ENCODE data around the gene INO80D. TPM values are rescaled to one million over a fixed set of nuclear protein-coding genes. Genes with fewer than 3 reads are reported as not detected.

Gene INO80D
- total RNA-seq, 1 donor from 2014 or later = 11.3 TPM

DNA sequence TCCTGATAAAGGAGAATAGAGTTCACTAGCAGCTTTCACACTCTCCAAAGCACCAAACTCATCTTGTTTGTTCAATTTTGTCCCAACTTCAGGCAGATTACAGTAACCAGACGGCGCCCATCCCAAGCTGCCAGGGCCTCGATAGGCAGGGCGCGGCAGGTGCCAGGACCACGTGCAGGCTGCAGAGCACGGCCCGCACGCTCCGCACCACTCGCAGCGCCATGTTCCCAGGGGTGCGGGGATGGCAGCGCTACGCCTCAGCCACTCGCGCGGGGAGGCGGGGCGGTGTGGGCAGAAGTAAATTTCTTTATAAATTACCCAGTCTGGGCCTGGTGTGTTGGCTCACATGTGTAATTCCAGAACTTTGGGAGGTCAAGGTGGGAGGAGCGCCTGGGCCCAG is 30.3 kb upstream of the INO80D start:
- Mint-ChIP-seq H3K9me3 (no peaks in the 10 kb centered on the region), H3K4me1 (no peaks in the 10 kb centered on the region), H3K36me3 (peaks cover 39% of the 10 kb centered on the region), H3K27ac (no peak overlapping the region), H3K4me3 (no peak overlapping the region), H3K27me3 (ENCODE audit: insufficient read depth, low read depth) (peaks cover 4% of the 10 kb centered on the region)
- DNase-seq (ENCODE audit: low spot score) = no peak
- Histone ChIP-seq H3K27me3 (no peaks in the 10 kb centered on the region), H3K4me3 (no peak overlapping the region), H3K79me2 (ENCODE audit: low read depth) (no peaks in the 10 kb centered on the region), H3K9ac (no peak overlapping the region), H3K36me3 (no peaks in the 10 kb centered on the region), H3K4me1 (no peaks in the 10 kb centered on the region), H3K27ac (no peak overlapping the region), H3K4me2 (no peak overlapping the region), H2AFZ (replicated peaks) (no peak overlapping the region), H3K9me3 (ENCODE audit: low read depth) (no peaks in the 10 kb centered on the region), H3F3A (ENCODE audit: low read depth) (peaks cover 7% of the 10 kb centered on the region), H4K20me1 (ENCODE audit: low read depth) (no peaks in the 10 kb centered on the region)
- TF ChIP-seq EZH2 (IDR thresholded peaks at IDR 0.05) (no peak), EZH2phosphoT487 (IDR thresholded peaks at IDR 0.05) (no peak)
- TF ChIP-seq, protein P1, sequence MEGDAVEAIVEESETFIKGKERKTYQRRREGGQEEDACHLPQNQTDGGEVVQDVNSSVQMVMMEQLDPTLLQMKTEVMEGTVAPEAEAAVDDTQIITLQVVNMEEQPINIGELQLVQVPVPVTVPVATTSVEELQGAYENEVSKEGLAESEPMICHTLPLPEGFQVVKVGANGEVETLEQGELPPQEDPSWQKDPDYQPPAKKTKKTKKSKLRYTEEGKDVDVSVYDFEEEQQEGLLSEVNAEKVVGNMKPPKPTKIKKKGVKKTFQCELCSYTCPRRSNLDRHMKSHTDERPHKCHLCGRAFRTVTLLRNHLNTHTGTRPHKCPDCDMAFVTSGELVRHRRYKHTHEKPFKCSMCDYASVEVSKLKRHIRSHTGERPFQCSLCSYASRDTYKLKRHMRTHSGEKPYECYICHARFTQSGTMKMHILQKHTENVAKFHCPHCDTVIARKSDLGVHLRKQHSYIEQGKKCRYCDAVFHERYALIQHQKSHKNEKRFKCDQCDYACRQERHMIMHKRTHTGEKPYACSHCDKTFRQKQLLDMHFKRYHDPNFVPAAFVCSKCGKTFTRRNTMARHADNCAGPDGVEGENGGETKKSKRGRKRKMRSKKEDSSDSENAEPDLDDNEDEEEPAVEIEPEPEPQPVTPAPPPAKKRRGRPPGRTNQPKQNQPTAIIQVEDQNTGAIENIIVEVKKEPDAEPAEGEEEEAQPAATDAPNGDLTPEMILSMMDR (IDR thresholded peaks at IDR 0.05) = no peak

DNA sequence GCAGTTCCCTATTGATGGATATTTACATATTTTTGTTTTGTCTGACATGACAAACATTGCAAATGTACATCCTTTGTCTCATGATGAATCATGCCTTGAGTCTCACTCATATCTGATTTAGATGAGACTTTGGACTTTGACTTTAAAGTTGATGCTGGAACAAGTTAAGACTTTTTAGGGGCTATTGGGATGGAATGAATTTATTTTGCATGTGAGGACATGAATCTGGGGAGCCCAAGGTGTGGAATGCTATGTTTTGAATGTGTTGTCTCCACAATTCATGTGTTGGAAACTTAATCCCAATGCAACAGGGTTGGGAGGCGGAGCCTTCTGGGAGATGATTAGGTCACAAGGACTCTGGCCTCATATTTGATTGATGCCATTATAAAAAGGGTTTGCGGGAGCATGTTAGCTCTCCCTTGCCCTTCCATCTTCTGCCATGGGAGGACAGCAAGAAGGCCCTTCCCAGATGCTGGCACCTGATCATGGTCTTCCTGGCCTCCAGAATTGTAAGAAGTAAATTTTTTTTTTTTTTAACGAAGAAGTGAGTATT is 29.1 kb upstream of the INO80D start:
- H3K4me3 Mint-ChIP-seq = no peak overlapping the region
- DNase-seq (ENCODE audit: low spot score) = no peak
- Histone ChIP-seq H3K9me3 (ENCODE audit: low read depth) (no peaks in the 10 kb centered on the region), H3K36me3 (no peaks in the 10 kb centered on the region), H4K20me1 (ENCODE audit: low read depth) (no peaks in the 10 kb centered on the region), H3K4me1 (peaks cover 3% of the 10 kb centered on the region), H3F3A (ENCODE audit: low read depth) (peaks cover 7% of the 10 kb centered on the region), H3K79me2 (ENCODE audit: low read depth) (no peaks in the 10 kb centered on the region), H2AFZ (replicated peaks) (no peak overlapping the region), H3K27me3 (no peaks in the 10 kb centered on the region), H3K9ac (no peak overlapping the region), H3K4me2 (no peak overlapping the region), H3K4me3 (no peak overlapping the region), H3K27ac (no peak overlapping the region)
- H3K27me3 Mint-ChIP-seq (ENCODE audit: insufficient read depth, low read depth) = peaks cover 4% of the 10 kb centered on the region
- H3K36me3 Mint-ChIP-seq = peaks cover 29% of the 10 kb centered on the region
- H3K27ac Mint-ChIP-seq = no peak overlapping the region
- no peaks in the 10 kb centered on the region for H3K4me1 Mint-ChIP-seq
- H3K9me3 Mint-ChIP-seq = no peaks in the 10 kb centered on the region
- no peak for TF ChIP-seq EZH2phosphoT487 (IDR thresholded peaks at IDR 0.05)
- TF ChIP-seq EZH2 (IDR thresholded peaks at IDR 0.05) = no peak
- TF ChIP-seq, protein P1 (IDR thresholded peaks at IDR 0.05) = no peak

DNA sequence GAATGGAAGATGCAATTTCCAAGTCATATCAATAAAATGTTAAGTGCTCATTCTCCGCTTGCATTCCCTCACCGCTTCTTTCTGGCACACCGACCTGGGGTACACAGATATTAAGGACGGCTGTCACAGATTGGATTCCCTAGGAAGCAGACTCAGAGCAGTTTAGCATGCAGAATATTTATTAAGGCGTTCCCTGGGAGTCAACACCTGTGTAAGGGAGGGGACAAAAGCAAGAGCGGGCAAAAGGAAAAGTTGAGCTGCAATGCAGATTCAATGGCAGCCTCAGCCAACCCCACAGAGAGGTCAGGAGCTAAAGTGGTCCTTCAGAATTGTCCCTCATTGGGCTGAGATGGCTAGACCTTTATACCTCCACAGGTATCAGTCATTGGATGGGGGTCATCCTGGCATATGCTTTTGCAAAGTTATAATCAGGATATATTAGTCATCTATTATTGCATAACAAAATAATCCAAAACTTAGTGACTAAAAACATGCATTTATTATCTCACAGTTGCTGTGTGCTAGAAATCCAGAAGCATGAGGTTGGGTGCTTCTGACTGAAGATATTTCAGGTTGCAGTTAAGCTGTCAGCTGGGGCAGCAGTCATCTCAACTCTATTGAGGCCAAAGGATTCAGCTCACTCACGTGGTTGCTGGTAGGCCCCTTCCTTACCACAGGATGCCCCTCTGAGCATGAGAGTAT is 27.0 kb upstream of the INO80D start:
- Mint-ChIP-seq H3K27ac (no peak overlapping the region), H3K4me3 (no peak overlapping the region), H3K36me3 (peaks cover 24% of the 10 kb centered on the region), H3K4me1 (no peaks in the 10 kb centered on the region), H3K9me3 (no peaks in the 10 kb centered on the region), H3K27me3 (ENCODE audit: insufficient read depth, low read depth) (peaks cover 4% of the 10 kb centered on the region)
- no peak overlapping the region for H3K4me3 ChIP-seq
- no peak overlapping the region for H3K27ac ChIP-seq
- H3K4me2 ChIP-seq = no peak overlapping the region
- H3F3A ChIP-seq (ENCODE audit: low read depth) = peaks cover 7% of the 10 kb centered on the region
- H3K4me1 ChIP-seq = peaks cover 3% of the 10 kb centered on the region
- no peaks in the 10 kb centered on the region for H3K27me3 ChIP-seq
- no peak for DNase-seq (ENCODE audit: low spot score)
- no peaks in the 10 kb centered on the region for H3K79me2 ChIP-seq (ENCODE audit: low read depth)
- H3K9me3 ChIP-seq (ENCODE audit: low read depth) = no peaks in the 10 kb centered on the region
- TF ChIP-seq, protein P1 (IDR thresholded peaks at IDR 0.05) = no peak
- no peaks in the 10 kb centered on the region for H4K20me1 ChIP-seq (ENCODE audit: low read depth)
- no peak overlapping the region for H2AFZ ChIP-seq (replicated peaks)
- H3K36me3 ChIP-seq = no peaks in the 10 kb centered on the region
- H3K9ac ChIP-seq = no peak overlapping the region
